K562 (cell line): ENCODE measurements around the gene ZNF692. TPM values are rescaled to one million over a fixed set of nuclear protein-coding genes. Genes with fewer than 3 reads are reported as not detected.

Experiments used
- ATAC-seq: fragments of 200-7000 bp; cut with Tn5 transposase; 3 replicates; pipeline ENCODE4 v1.9.1; 2020; ENCODE audit warnings: moderate library complexity
- BruUV-seq: library from RNA; stranded (reverse); fragments of 400-500 nt; replicated peaks from 2 replicates; lab custom pipeline; 2021; lab: Mats Ljungman, UMichigan
- CTCF ChIA-PET: fragments of 300-600 bp; formaldehyde crosslinking; extraction: SDS; loops from one replicate; lab custom pipeline; 2021; ENCODE audit warnings: low intra/inter-chr PET ratio; lab: Yijun Ruan, JAX
- POLR2A ChIA-PET: fragments of 300-600, 350-650 bp; sonication (Branson Sonifier 250); formaldehyde crosslinking; extraction: SDS; loops from one replicate; lab custom pipeline; 2021; ENCODE audit warnings: antibody characterized with exemption, inconsistent platforms; lab: Yijun Ruan, JAX
- DNase-seq, 4 experiments: peaks; one replicate each; pipeline versions ENCODE4 v3.0.0 to v3.0.0-alpha.2; 2011 to 2018; ENCODE audit warnings: low spot score in 3 of 4, mixed read lengths in 3 of 4; ENCODE audit errors: extremely low read depth in 1 of 4
- FAIRE-seq: peaks from 2 replicates; lab custom pipeline; 2011; peaks lifted over from hg19 to GRCh38; lab: Jason Lieb, UNC
- H2AFZ ChIP-seq: 2 replicates; pipeline ENCODE4 v1.6.0; 2011; ENCODE audit warnings: low read depth, low read length, control low read depth, inconsistent platforms
- H3K27ac ChIP-seq: fragments of 200-600 bp; 3 replicates; pipeline ENCODE4 v1.8.0; 2011; ENCODE audit warnings: low read depth, mild to moderate bottlenecking, control low read depth, inconsistent platforms, low read length, moderate library complexity, mixed read lengths; ENCODE audit errors: extremely low read depth
- H3K27me3 ChIP-seq, 2 experiments: fragments of 300-600 bp in 1 of 2; 2 replicates in 1 of 2; 3 replicates in 1 of 2; pipeline versions ENCODE4 v1.6.0 to v1.8.0; 2011; ENCODE audit warnings: inconsistent platforms in 2 of 2, low read length in 2 of 2, mild to moderate bottlenecking in 1 of 2, mixed read lengths in 1 of 2, moderate library complexity in 1 of 2; ENCODE audit not compliant: control insufficient read depth in 2 of 2, insufficient read depth in 2 of 2
- H3K36me3 ChIP-seq: fragments of 300-600 bp; 3 replicates; pipeline ENCODE4 v1.8.0; 2011; ENCODE audit warnings: mild to moderate bottlenecking, low read length, inconsistent platforms; ENCODE audit not compliant: control insufficient read depth, insufficient read depth
- H3K4me1 ChIP-seq, 2 experiments: fragments of 200-600 bp in 1 of 2; replicated peaks in 1 of 2; 2 replicates in 1 of 2; 3 replicates in 1 of 2; pipeline versions ENCODE4 v1.5.1 to v1.8.0; 2011; ENCODE audit warnings: inconsistent platforms in 2 of 2, low read length in 2 of 2, mild to moderate bottlenecking in 1 of 2, mixed read lengths in 1 of 2, moderate library complexity in 1 of 2; ENCODE audit not compliant: control insufficient read depth in 2 of 2, insufficient read depth in 2 of 2
- H3K4me2 ChIP-seq: 2 replicates; pipeline ENCODE4 v1.6.1; 2011; ENCODE audit warnings: low read length, control low read depth, inconsistent platforms, mixed read lengths; ENCODE audit not compliant: insufficient read depth
- H3K4me3 ChIP-seq: fragments of 200-600 bp; sonication (generic), shearing (Covaris generic); 2 replicates; pipeline ENCODE4 v1.5.1; 2016; ENCODE audit warnings: control low read depth, inconsistent platforms
- H3K79me2 ChIP-seq: fragments of 200-600 bp; 3 replicates; pipeline ENCODE4 v1.8.0; 2011; ENCODE audit warnings: low read length, inconsistent platforms; ENCODE audit not compliant: control insufficient read depth, insufficient read depth
- H3K9ac ChIP-seq, 2 experiments: 2 replicates each; pipeline versions ENCODE4 v1.6.0 to v1.6.1; 2011; ENCODE audit warnings: low read depth in 2 of 2, low read length in 2 of 2, control low read depth in 1 of 2, inconsistent platforms in 1 of 2, mild to moderate bottlenecking in 1 of 2, mixed read lengths in 1 of 2; ENCODE audit not compliant: insufficient read depth in 1 of 2
- H3K9me1 ChIP-seq: one replicate; pipeline ENCODE4 v1.6.0; 2011; ENCODE audit warnings: inconsistent platforms, mild to moderate bottlenecking, low read length, moderate library complexity; ENCODE audit not compliant: control insufficient read depth, insufficient read depth
- H3K9me3 ChIP-seq: replicated peaks from 2 replicates; pipeline ENCODE4 v1.5.1; 2011; ENCODE audit warnings: low read depth, low read length, inconsistent platforms; ENCODE audit not compliant: control insufficient read depth, insufficient read depth
- H4K20me1 ChIP-seq: replicated peaks from 2 replicates; pipeline ENCODE4 v1.6.1; 2011; ENCODE audit warnings: low read length, inconsistent platforms, mixed read lengths; ENCODE audit not compliant: control insufficient read depth, insufficient read depth
- CBX1 ChIP-seq: sonication (generic); IDR thresholded peaks from 2 replicates; pipeline ENCODE4 v1.6.1; 2016; ENCODE audit warnings: antibody characterized with exemption, low read depth, mild to moderate bottlenecking
- HMGXB4 ChIP-seq: sonication (generic); formaldehyde crosslinking; IDR thresholded peaks from 2 replicates; pipeline ENCODE4 v1.8.1; 2023; ENCODE audit warnings: mild to moderate bottlenecking, missing genetic modification reagents
- KAT7 ChIP-seq: sonication (generic); formaldehyde crosslinking; IDR thresholded peaks from 2 replicates; pipeline ENCODE4 v1.8.0; 2022; ENCODE audit warnings: missing genetic modification reagents, mild to moderate bottlenecking, borderline replicate concordance
- SIN3A ChIP-seq, 2 experiments: fragments of 150-350 bp in 1 of 2; IDR thresholded peaks; 2 replicates each; pipeline ENCODE4 v1.6.1; 2011 to 2016; ENCODE audit warnings: borderline replicate concordance in 2 of 2, low read depth in 2 of 2, low read length in 2 of 2, mild to moderate bottlenecking in 2 of 2, moderate library complexity in 2 of 2; ENCODE audit not compliant: control insufficient read depth in 1 of 2
- WGBS: fragments of 100-300 bp; shearing (Covaris generic); methylation state at CpG from one replicate; pipeline ENCODE4 v1.1.6; 2016; ENCODE audit warnings: low coverage, mixed read lengths; ENCODE audit not compliant: insufficient coverage; ENCODE audit errors: missing lambda C conversion rate; 5-methylcytosine and 5-hydroxymethylcytosine counted together
- in situ Hi-C: fragments of 300-500 bp; cut with MboI; formaldehyde crosslinking; loops from 4 replicates; pipeline ENCODE4 v1.15.0; 2018; ENCODE audit warnings: inconsistent platforms, mixed read lengths
- intact Hi-C: fragments of 100-400 bp; cut with micrococcal nuclease; formaldehyde crosslinking; loops from 2 replicates; pipeline ENCODE4 v1.14.2; 2022
- polyA plus RNA-seq, 8 experiments: library from polyadenylated mRNA; depleted of rRNA in 4 of 8; stranded (reverse) in 5 of 8; unstranded in 3 of 8; fragments of >200 nt; fragmentation: Nextera tagmentation in 2 of 8; fragmentation: Illumina TruSeq in 1 of 8; extraction: Ambion mirVana in 2 of 8; extraction: Trizol in 1 of 8; gene quantifications; 2 replicates each; pipeline versions ENCODE4 v1.2.1 to v1.2.3, GENCODE V29; 2011 to 2014; ENCODE audit warnings: inconsistent platforms in 1 of 8, missing spikeins in 1 of 8
- total RNA-seq, 7 experiments: library from RNA; depleted of rRNA in 6 of 7; stranded (reverse); fragments of >200 nt in 6 of 7; fragmentation: Illumina TruSeq in 2 of 7; extraction: Trizol in 2 of 7; gene quantifications; 2 replicates each; pipeline versions ENCODE4 v1.2.1 to v1.2.3, GENCODE V29; 2011 to 2021; ENCODE audit warnings: low replicate concordance in 1 of 7

Gene ZNF692
- total and polyA plus RNA-seq, 9 of the 15 experiments (the other 6 are each of a cell fraction or from before 2014, with no cell fraction given), result 8.4 to 143 (median 55.9) TPM

- Histone ChIP-seq H3K9me1 (no peaks in the 10 kb centered on the region), H3K36me3 (peaks cover 46% of the 10 kb centered on the region; the same call in 2 of the 3 replicates), H3K4me3 (peak overlapping the region; percentile 90)
- DNase-seq, result peak in 1 of 4 experiments; percentile 37
- TF ChIP-seq SIN3A (IDR thresholded peaks at IDR 0.05; ENCODE audit: borderline replicate concordance in 2 of 2, control insufficient read depth in 1 of 2, low read depth in 2 of 2, low read length in 2 of 2) (0 out of 4 replicates have a peak, but pooled peaks of 1 of the 2 experiments have one; percentile 34), CBX1 (no peak), KAT7 (CRISPR knock-in tag) (no peak), HMGXB4 (CRISPR knock-in tag) (0 out of 2 replicates have a peak, but pooled peaks have one; percentile 4)
- TF ChIP-seq, all 486 proteins: peak for 2
- Histone ChIP-seq H3K9me3 (no peaks in the 10 kb centered on the region), H2AFZ (peak overlapping the region; percentile 99), H3K27me3 (no peaks in the 10 kb centered on the region), H3K79me2 (peaks cover 46% of the 10 kb centered on the region), H3K9ac (peak overlapping the region; percentile 99 to 100), H3K4me2 (peak overlapping the region; percentile 100), H4K20me1 (no peaks in the 10 kb centered on the region; the same call in 1 of the 2 replicates), H3K27ac (peak overlapping the region; percentile 99), H3K4me1 (peaks cover 27 to 47% of the 10 kb centered on the region in 2 experiments)
- in situ Hi-C loops, result no loop called here
- BruUV-seq, result TSS peak; percentile 67
- POLR2A ChIA-PET, result interaction anchor here (0.6 to 6.8 kb wide), 9 partner anchors 8 to 33 kb away, joined by 3 to 78 read pairs (median 4); partner anchors contain the start of genes ZNF672 and ZNF692
- WGBS, result 16% methylated on average over 10 of the region's 10 CpGs
- CTCF ChIA-PET, result interaction anchor here (1.5 kb wide), 1 partner anchor 81 kb away, joined by 3 read pairs; no protein-coding TSS in a partner anchor
- no peak for FAIRE-seq
- intact Hi-C loops, result loop anchor here (5.0 kb wide), 1 partner anchor 968 kb away; the partner anchor contains the start of gene TRIM58
- ATAC-seq, result no peak
Observed at GRCh38 chr1:248825136-248825535, 33.7 kb downstream of the ZNF692 start.
